ENCODE results near the gene BCKDHA.
"Not testable (repeated sequence)": the region's sequence is repeated elsewhere in the genome, so short reads cannot be mapped to it uniquely, and the experiment has no call there.

Gene BCKDHA

GRCh38 chr19:41408256-41408655 lies 10.6 kb downstream of the BCKDHA start:
- DNase-seq: no peak

DNA sequence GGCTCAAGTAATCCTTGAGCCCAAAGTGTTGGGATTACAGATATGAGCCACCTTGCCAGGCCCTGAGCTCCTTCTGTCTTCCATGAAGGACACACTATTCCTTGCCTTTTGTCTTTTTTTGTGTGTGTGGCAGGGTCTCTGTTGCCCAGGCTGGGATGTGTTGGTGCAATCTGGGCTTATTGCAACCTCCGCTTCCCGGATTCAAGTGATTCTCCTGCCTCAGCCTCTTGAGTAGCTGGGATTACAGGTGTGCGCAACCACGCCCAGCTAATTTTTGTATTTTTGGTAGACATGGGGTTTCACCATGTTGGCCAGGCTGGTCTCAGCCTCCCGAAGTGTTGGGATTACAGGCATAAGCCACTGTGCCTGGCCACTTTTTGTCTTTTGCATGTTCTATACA lies 11.2 kb downstream of the BCKDHA start:
- not testable (repeated sequence) for DNase-seq

DNA sequence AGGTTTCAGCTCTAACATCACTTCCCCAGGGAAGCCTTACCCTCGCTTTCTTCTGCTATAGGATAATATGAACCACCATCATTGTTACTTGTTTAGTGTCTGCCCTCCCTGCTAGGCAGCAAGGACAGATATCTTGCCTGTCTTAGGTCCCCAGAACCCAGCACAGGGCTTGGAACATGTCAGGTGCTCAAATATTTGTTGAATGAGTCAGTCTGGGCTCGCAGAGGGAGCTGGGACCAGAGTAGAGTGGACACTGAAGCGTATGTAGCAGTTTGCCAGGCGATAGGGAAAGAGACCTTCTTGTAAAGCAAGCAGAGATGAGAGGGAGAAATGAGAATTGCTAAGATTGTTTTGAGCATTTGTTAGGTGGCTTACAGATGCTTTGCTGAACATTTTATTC lies 11.7 kb downstream of the BCKDHA start:
- no peak for DNase-seq

DNA sequence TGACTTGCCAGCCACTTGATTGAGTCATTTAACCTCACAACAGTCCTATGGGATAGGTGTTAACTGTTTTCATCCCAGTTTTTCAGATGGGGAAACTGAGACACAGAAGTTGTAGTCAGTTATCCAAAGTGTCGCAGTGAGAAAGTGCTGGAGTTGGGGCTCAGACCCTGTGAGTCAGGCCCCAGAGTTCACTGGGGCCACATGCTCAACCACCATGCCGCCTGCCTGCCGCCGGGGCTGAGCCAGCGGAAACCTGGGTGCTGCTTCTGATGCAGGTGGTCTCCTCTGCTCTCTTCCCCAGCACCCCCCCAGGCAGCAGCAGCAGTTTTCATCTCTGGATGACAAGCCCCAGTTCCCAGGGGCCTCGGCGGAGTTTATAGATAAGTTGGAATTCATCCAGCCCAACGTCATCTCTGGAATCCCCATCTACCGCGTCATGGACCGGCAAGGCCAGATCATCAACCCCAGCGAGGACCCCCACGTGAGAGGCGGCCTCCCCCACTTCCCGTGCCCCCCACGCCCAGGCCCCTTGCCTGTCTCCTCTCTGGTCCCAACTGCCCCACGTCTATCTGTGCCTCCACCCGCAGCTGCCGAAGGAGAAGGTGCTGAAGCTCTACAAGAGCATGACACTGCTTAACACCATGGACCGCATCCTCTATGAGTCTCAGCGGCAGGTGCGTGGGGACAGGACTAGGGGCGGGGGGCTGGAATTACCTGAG lies 12.9 kb downstream of the BCKDHA start:
- DNase-seq: no peak

DNA sequence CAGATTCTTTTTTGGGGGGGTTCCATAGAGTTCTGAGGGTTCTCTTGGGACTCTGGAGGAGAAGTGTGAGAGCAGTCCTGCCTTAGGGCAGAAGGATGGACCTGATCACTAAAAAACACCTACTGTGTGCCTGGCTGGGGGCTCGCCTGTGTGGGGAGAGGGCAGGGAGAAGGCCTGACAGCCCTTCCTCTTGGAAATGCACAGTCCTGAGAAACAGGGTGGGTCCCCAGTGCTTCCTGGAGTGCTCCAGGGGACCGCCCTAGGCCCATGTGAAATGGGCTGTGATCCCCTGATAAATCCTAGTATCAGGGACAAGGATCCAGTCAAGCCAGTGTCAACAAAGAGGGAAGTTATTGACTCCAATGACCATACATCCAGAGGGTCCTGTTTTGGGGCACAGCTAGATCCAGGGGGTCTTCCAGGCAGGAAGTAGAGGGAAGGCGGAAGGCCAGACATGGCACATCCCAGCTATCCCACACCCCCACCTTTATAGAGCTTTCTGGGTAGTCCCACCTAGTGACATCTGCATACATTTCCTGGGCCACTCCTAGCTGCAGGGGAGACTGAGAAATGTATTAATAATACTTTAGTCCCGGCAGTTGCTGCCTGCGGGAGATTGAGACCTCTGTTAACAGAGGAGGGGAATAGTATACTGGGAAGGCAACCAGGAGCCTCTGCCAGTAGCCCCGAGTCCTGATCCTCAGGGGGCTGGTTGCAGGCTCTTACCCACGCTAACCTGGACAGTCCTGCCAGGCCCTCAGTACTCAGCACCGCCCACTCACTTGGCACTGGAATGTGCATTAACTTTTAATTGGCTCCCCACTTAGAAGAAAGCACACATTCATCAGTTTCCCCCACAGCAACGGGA lies 13.7 kb downstream of the BCKDHA start:
- no peak for DNase-seq

GRCh38 chr19:41411968-41412265 lies 14.3 kb downstream of the BCKDHA start:
- no peak for DNase-seq

DNA sequence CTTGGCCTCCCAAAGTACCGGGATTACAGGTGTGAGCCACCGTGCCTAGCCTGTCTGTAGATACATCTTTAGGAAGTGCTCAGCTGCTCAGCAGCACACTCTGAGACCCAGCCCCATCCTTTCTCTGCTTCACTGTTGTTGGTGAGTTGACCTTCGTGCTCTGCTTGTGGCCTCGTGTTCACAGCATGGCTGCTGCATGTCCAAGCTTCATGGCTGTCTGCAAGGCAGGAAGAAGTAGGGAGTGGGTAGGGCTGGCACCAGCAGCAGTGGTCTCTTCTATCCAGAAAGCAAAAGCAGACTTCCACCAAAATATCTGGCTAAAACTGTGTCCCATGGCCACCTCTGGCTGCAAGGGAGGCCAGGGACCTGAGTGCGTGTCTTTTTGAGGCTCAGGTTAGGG lies 15.3 kb downstream of the BCKDHA start:
- no peak for DNase-seq

DNA sequence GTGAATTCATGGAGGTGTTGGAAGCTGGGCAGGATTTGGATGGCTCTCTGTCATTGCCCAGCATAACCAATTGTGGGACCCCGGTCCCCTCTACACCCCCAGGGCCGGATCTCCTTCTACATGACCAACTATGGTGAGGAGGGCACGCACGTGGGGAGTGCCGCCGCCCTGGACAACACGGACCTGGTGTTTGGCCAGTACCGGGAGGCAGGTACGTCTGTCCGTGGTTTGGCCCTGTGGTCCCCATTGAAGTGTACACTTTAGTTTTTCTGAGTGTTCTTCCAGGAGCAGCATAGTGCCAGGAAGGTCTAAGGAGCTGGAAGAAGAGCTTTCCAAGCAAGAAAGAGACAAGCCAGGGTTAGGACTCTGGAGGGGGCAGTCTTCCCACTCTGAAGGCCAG lies 16.3 kb downstream of the BCKDHA start:
- DNase-seq: no peak

DNA sequence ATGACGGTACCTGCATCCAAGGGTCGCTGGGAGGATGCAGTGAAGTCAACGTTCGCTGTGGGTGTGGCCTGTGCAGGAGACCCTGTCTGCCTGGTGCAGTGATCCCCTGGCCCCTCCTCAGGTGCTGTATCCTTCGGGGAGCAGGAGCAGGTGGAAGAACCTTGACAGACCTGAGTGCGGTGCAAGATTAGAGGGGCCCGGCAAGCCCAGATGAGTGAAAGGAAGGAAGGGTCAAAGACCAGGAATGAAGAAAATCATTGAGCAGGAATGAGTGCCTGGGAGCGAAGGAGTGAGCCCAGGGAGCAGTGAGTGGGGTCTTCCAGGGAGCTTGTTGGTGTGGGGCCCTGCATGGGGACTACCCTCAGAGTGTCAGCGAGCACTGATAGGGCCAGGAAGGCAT lies 16.8 kb downstream of the BCKDHA start:
- DNase-seq: no peak

- DNase-seq: no peak
These were observed 17.5 kb downstream of the BCKDHA start for GRCh38 chr19:41415154-41415571.

GRCh38 chr19:41416194-41416674 lies 18.6 kb downstream of the BCKDHA start:
- no peak for DNase-seq

- no peak for DNase-seq
These were observed 22.7 kb downstream of the BCKDHA start for GRCh38 chr19:41420101-41420880.

DNA sequence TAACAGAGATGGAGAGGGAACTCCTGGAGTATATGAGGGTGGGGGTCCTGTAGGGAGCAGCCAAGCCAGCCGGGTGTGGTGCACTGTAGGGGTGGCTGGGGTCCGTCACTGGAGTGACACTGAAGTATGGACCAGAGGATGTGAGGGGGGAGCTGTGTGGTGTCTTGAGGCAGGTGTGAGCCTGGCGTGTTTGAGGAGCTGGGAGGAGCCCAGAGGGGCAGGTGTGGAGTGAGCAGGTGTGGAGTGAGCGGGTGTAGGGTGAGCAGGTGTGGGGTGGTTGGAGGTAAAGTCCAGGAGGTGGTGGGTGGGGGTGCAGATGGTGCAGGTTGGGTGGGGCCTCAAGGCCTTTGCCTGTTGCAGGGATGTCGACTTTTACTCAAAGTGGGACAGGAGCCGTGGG lies 23.7 kb downstream of the BCKDHA start:
- DNase-seq: no peak

GRCh38 chr19:41421973-41422372 lies 24.4 kb downstream of the BCKDHA start:
- no peak for DNase-seq

DNA sequence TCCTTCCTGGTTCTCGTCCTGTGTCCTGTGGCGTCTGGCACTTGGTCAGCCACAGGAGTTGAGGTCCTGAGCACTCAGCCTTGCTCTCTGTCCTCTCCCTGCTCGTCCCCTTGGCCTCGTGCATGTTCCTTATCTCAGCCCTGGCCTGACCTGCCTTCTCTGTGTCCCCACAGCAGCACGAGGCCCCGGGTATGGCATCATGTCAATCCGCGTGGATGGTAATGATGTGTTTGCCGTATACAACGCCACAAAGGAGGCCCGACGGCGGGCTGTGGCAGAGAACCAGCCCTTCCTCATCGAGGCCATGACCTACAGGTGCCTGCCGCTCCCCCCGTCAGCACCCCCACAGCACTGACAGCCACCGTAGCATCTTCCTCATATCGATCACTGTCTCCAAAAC lies 24.8 kb downstream of the BCKDHA start:
- no peak for DNase-seq

GRCh38 chr19:41422955-41423354 lies 25.3 kb downstream of the BCKDHA start:
- DNase-seq: no peak

- DNase-seq: no peak
These were observed 26.9 kb downstream of the BCKDHA start for GRCh38 chr19:41424335-41425173.

DNA sequence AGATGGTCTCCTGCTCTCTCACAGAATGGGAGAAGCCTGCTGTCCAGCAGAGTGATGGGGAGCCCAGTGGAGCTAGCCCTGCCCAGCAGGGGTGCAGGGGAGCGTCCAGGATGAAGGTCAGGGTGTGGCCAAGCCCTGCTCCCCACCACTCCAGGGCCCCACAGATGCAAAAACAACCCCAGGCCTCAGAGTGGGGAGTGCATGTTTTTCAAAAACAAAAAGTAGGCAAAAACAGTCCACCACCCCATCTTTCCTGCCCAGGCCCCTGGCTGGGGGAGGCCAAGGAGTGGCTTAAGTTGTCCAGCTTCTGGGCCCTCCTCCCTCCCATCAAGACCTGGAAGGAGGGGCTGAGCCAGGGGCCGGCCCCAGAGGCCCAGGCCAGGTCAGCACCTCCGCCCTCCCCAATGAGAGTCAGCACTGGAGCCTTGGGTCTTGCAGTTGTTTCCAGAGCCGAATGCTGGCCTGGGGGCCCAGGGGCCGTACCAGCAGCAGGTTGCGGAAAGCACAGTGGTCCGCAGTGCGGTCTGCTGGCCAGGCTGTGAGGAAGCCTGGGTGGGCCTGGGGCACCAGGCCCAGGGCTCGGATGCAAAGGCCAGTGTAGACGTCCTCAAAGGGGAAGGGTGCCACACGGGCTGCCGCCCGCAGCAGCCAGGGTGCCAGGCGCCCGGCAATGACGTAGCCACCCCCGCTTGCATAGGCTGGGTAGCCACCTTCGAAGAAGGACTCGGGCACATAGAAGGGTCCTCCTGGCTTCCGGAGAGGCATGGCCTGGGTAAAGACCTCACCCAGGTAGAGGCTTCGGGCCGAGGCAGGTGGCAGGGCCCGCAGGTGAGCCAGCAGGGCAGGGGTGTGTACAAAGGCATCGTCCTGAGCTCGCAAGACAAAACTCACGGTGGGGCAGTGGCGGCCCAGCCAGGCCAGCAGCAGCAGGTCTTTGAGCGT lies 27.8 kb downstream of the BCKDHA start:
- DNase-seq: no peak

DNA sequence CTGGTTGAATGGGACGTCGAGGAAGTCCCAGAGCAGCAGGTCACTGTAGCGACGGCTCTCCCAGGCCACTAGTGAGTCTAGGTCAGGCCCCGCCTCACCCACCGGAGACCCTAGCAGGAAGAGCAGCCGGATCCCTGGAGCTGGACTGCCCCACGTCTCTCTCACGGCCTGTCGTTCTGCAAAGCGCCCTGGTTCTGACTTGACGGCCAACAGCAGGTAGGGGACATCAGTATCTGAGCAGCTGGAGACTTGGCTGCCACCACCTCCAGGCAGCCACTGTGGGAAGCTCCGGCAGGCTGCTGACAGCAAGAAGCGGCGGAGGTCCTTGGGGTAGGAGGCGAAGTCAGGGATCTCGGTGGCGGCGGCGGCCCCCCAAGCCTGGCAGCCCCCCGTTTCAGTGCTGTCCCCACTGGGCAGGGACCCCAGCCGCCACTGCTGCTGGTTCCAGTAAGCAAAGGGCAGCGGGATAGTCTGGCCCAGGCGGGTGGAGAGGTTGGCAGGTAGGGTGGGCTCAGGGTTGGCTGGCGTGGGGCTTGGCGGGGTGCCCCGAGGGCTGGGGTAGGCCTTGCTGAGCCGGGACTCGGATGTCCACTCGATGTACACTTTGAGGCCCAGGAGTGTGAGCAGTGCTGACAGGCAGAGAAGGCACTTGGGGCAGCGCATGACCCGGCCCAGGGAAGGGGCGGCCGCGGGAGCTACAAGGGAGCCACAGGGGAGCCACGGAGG lies 28.7 kb downstream of the BCKDHA start:
- no peak for DNase-seq

GRCh38 chr19:41426952-41427646 lies 29.5 kb downstream of the BCKDHA start, which contains the start of gene B3GNT8:
TSS of gene B3GNT8 (minus strand) at chr19:41427374. CDS start at chr19:41426778, 596 bp downstream.
- DNase-seq: peak; percentile 69

Data from stimulated activated CD4-positive, alpha-beta T cell treated with anti-CD3 and anti-CD28 coated beads, Interleukin-15, amount 100 ng/mL, for 24 hours (primary cell).